ENCODE measurements around the gene SPATA33.
"Not testable (repeated sequence)": the region's sequence is repeated elsewhere in the genome, so short reads cannot be mapped to it uniquely, and the experiment has no call there.

SPATA33 gene

GRCh38 chr16:89695086-89695874 is 37.6 kb downstream of the SPATA33 start:
- DNase-seq, result no peak

DNA sequence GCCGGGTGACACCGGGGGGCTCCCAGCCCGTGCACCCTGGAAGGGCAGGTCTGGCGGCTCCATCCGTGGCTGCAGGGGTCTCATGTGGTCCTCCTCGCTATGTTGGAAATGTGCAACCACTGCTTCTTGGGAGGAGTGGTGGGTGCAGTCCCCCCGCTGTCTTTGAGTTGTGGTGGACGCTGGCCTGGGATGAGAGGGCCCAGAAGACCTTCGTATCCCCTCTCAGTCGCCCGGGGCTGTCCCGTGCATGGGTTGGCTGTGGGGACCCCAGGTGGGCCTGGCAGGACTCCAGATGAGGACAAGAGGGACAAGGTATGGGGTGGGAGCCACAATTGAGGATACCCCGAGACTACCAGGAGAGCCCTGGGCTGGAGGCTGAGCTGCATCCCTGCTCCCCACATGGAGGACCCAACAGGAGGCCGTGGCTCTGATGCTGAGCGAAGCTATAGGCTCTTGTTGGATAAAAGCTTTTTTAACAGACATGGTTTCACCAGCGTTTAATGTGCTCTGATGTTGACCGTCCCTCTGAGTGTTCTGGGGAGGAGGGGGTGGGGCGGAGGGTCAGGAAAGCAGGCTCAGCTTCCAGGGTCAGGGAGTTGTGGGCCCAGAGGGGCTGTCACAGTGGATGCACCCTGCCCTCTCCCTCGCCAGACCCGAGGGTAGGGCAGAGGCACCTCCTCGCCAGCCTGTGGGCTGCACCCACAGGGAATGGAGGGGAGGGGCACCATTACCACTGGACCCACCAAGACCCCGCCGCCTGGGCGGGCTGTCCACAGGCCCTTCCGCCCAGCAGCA is 38.4 kb downstream of the SPATA33 start:
- no peak for DNase-seq

DNA sequence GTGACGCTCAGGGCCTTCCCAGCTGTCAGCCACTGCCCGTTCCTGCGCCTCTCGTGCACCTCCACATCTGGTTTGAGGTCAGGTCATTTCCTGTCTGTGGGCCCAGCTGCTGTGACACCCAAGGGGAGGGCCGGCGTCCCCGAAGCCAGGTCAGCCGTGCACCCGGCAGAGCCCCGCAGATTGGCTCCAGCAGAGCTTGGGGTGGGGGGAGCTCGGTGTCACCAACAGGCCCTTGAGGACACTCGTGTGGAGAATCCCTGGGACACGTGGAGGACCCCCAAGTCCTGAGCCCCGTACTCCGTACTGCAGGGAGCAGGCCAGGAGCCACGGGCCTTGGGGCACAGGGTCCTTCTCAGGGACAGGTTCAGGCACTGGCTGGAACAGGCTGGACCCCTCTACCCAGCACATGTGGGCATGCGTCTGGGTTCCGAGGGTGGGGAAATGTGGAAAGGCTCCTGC is 39.1 kb downstream of the SPATA33 start:
- no peak for DNase-seq

- DNase-seq, result no peak
Observed at GRCh38 chr16:89697161-89697615, 39.6 kb downstream of the SPATA33 start.

DNA sequence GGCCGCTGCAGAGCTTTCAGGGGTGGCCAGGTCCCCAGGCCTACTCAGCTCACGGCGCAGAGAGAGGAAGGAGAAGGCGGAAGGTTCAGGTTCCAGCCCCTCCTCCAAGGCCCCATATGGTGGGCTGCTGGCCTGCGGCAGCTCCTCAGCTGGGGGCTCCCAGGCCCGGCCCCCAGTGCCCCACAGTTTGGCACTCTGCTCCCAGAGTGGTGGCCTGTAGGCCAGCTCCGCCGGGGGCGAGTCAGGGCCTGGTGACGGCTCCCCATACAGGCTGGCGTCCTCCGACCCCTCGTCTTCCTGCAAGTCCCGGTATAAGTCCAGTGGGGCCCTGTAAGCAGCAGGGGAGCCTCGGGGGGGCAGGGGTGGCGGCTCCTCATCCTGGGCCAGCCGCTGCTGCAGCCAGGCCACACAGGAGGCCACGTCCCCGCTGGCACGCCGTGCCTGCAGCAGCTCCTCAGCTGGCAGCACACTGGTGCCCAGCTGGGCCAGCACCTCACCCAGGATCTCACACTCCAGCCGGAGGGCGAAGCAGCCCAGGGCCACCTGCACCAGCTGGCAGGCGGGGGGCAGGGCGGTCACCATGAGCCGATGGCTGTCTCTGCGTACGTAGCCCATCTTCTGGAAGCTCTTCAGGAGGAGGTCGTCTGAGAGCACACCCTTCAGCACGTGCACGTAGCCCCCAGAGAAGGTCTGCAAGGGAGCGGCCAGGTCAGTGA is 40.1 kb downstream of the SPATA33 start:
- no peak for DNase-seq

GRCh38 chr16:89698717-89699116 is 41.1 kb downstream of the SPATA33 start:
- DNase-seq, result not testable (repeated sequence)

DNA sequence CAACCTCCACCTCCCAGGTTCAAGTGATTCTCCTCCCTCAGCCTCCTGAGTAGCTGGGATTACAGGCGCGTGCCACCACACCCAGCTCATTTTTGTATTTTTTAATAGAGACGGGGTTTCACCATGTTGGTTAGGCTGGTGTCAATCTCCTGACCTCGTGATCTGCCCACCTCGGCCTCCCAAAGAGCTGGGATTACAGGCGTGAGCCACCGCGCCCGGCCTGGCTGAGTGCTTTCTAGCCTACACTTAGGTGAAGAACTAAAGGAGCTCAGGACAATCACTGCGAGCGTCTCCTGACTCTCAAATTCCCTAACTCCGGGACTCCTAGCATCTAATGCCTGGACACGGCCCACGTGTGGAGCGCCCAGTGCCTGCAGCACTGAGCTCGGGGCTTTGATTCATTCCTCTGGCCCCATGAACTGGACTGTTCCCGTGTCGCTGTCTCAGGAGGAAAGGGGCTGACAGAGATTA is 42.0 kb downstream of the SPATA33 start:
- not testable (repeated sequence) for DNase-seq

GRCh38 chr16:89700100-89700648 is 42.5 kb downstream of the SPATA33 start:
- DNase-seq, result peak; percentile 95

GRCh38 chr16:89700649-89701424 is 43.2 kb downstream of the SPATA33 start:
- DNase-seq, result peak; percentile 56

DNA sequence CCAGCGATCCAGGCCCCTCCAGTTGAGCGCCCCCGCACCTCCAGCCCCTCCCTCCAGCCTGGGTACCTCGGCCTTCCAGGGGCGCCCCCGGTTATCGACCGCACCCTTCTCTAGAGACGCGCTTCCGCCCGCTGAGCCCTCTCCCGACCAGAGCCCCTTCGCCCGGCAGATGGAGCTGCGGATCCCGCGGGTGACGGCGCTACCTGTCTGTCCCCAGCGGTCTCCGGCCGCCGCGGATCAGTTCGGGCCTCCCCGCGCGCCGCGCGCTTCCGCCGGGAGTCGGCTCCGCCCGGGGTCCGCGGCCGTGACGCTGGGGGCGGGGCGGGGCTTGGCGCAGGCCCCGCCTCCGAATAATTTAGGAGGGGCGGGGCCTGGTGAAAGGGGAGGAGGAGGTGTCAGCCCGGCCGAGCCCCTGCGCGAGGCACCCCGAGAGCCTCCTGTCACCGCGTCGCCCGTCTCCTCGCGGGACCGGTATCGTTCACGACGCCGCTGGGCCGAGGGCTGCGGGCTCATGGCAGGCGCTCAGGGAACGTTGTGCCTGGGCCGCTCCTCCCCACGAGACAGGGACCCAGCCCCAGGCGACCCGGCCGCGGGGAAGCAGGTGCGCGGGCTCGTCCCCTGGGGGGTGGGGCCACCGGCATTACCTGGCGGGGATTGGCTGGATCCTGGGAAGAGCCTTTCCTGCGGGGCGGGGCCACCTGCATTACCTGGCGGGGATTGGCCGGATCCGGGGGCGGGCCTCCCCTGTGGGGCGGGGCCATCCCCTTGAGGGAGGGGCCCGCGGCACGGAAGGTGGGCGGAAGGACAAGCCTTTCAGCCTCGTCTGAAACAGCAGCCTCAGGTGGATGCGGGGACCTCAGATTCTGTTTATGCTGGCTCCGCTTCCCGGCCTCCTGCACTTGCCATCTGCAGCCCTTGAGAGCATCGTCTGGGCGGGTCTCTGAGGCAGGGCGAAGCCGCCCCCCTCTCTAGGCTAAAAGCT is 44.1 kb downstream of the SPATA33 start, which contains the start of gene SPATA2L:
TSS of gene SPATA2L (minus strand) at position 281 of the 982 bp plus-strand sequence. CDS start 473 bp downstream, outside the sequence.
- DNase-seq, result peak; percentile 97

GRCh38 chr16:89704281-89704680 is 46.6 kb downstream of the SPATA33 start:
- no peak for DNase-seq

DNA sequence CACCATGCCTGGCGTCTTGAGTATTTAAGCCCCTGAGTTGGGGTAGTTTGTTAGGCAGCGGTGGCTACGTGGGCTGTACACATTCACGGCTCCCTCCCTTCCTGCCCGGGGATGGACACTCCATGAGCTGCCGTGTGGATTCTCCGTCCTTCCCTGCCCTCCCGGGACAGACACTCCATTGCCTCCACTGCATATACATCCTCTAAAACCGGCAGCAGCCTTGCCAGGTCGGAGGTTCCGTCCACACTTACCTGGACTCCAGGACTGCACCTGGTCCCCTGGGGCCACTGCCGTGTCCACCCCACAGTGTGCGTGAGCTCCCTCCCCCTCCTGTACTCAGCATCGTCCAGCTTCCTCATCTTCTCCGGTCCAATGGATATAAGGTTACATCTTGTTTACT is 47.4 kb downstream of the SPATA33 start:
- DNase-seq, result no peak

DNA sequence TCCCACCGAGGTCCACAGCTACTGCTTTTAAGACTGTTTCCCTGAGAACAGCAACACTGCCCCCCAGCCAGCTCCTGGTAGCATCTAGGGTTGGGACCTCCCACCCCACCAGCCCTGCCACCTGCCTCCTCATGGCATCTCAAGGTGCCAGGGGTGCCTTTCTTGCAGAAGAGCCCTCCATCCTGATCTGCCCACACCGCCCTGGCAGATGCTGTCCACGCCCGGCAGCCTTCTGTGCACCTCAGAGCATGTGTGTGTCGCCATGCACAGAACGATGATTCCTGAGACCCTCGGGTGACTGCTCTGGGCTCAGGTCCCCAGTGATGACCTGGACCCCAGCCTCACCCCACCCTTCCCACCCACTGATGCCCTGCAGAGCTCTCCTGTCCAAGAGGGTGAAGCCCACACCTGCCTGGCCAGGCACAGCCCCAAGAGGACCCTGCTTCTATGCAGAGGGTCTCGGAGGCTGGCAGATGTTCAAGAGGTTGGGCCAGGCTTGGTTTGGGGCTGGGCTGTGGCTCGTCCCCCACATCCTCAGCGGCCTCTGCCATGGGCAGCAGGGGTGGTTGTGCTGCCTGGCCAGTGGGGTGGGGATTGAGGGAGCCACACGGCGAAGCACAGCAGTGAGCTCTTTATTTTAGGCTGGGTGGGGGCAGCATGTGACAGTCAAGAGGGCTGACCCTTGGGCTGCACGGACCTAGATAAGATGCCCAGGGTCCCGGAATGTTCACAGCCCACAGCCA is 49.1 kb downstream of the SPATA33 start:
- no peak for DNase-seq

- DNase-seq, result no peak
Observed at GRCh38 chr16:89707695-89708094, 50.1 kb downstream of the SPATA33 start.

DNA sequence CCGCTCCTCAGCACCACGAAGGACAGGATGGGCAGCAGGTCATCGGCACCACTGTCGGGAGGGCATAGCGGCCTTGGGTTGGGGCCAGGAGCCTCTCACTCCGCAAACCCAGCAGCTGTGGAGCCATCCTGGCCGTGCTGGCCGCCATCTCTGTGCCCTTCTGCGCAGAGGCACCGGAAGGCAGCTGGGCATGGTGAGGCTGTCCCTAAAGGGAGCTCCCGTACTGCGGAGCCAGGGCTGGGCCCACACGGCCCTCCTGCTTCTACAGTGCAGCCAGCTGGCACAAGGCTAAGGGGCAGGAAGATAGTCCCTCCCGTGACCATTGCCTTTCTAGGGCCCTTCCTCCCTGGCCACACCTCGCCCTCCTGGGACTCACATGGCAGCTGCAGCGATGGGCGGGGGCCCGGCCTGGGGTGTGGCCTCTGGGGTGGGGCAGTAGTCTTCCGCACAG is 50.9 kb downstream of the SPATA33 start:
- no peak for DNase-seq

- DNase-seq, result no peak
Observed at GRCh38 chr16:89709166-89709565, 51.5 kb downstream of the SPATA33 start.

DNA sequence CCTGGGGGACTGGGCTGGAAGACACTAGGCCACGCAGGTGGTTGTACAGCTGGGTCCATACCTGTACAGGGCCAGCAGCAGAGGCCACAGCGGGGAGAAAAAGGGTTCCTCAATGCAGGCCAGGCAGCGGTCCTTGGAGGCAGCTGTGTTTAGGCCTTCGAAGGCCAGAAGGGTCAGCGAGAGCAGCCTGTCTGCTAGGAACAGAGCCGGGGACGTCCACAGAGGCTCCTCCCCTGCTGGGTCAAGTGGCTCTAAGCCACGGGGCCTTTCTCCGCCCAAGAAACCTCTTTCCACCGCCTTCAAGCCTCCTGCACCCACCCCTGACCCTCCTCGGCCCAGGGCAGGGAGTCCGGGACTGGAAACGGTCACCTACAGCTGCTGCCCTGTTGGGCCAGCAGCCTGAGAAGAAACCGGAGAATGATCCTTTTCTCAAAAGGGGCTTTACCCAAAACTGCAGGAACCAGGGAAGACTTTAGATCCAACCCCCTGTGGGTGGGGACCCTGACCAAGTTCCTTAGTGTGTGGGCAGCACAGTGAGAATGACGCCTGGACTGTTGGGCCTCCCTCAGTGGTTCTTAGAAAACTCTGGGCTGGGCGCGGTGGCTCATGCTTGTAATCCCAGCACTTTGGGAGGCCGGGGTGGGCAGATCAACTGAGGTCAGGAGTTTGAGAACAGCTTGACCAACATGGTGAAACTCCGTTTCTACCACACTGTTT is 52.2 kb downstream of the SPATA33 start:
- DNase-seq, result no peak

- DNase-seq, result no peak
Observed at GRCh38 chr16:89710709-89711564, 53.3 kb downstream of the SPATA33 start.
